Gastroesophageal sphincter (tissue), 3 donors: ENCODE data around the gene NBDY.

ENCODE experiments used
- POLR2A ChIP-seq, 2 donors: fragments of 450-650 bp; IDR thresholded peaks; one replicate each; pipeline ENCODE4 v1.6.1; 2017; ENCODE audit warnings: antibody characterized with exemption in 2 of 2, mild to moderate bottlenecking in 2 of 2, moderate library complexity in 1 of 2
- TF ChIP-seq, protein P1 (sequence below), 4 experiments: fragments of 200-600 bp in 2 of 4; fragments of 450-650 bp in 2 of 4; sonication (generic) in 1 of 4; IDR thresholded peaks; one replicate each; pipeline ENCODE4 v1.5.1; 2017 to 2019; ENCODE audit warnings: antibody characterized with exemption in 4 of 4, mild to moderate bottlenecking in 2 of 4, moderate library complexity in 2 of 4

DNA sequence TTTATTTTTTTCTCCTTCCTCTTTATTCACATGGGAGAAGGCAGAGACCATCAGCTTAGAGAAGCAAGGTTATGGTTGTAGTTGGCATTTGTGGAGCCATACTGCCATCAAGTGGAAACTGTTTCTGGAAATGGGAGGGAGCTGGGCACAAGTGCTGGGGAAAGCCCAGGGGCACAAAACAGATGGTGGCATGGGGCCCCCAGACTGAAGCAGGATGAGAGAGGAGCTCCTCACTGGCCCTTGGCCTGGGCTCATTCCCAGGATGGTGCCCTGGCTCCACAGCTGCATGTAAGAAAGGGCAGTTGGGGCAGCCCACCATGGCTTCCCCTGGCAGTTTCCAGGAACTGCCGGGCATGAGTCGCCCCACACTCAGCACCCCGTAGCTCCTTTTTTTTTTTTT is 59.2 kb downstream of the NBDY start:
- TF ChIP-seq POLR2A (IDR thresholded peaks at IDR 0.05): no peak
- TF ChIP-seq, protein P1, sequence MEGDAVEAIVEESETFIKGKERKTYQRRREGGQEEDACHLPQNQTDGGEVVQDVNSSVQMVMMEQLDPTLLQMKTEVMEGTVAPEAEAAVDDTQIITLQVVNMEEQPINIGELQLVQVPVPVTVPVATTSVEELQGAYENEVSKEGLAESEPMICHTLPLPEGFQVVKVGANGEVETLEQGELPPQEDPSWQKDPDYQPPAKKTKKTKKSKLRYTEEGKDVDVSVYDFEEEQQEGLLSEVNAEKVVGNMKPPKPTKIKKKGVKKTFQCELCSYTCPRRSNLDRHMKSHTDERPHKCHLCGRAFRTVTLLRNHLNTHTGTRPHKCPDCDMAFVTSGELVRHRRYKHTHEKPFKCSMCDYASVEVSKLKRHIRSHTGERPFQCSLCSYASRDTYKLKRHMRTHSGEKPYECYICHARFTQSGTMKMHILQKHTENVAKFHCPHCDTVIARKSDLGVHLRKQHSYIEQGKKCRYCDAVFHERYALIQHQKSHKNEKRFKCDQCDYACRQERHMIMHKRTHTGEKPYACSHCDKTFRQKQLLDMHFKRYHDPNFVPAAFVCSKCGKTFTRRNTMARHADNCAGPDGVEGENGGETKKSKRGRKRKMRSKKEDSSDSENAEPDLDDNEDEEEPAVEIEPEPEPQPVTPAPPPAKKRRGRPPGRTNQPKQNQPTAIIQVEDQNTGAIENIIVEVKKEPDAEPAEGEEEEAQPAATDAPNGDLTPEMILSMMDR (IDR thresholded peaks at IDR 0.05): peak in 1 of 4 experiments; percentile 23
